ENCODE results near the gene FABP6.

FABP6 gene

GRCh38 chr5:160262151-160263074, 33.1 kb downstream of the FABP6 start:
- no peak for DNase-seq (ENCODE audit: low read depth)

DNA sequence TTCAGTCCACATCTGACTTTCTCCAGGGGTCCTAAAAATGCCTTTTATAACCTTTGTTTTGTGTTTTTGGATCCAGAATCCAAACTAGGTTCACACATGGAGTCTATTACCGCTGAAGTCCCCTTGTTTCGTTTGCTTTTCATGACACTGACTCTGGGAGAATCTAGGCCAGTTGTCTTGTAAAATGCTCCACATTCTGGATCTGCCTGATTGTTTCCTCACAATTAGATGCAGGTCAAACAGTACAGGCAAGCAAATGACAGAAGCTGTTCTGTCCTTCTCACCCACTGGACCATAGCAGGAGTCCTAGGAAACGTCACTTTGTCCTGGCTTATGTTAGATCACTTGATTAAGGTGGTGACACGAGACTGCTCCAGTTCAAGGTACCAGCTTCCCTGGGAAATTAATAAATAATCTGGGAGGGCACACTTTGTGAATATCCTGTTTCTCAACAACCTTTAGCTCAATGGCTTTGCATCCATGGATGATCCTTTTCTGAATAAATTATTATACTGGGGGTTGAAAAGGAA, 34.1 kb downstream of the FABP6 start:
- no peak for DNase-seq (ENCODE audit: low read depth)

- no peak for DNase-seq (ENCODE audit: low read depth)
Measured at GRCh38 chr5:160266044-160266443, 36.7 kb downstream of the FABP6 start.

DNA sequence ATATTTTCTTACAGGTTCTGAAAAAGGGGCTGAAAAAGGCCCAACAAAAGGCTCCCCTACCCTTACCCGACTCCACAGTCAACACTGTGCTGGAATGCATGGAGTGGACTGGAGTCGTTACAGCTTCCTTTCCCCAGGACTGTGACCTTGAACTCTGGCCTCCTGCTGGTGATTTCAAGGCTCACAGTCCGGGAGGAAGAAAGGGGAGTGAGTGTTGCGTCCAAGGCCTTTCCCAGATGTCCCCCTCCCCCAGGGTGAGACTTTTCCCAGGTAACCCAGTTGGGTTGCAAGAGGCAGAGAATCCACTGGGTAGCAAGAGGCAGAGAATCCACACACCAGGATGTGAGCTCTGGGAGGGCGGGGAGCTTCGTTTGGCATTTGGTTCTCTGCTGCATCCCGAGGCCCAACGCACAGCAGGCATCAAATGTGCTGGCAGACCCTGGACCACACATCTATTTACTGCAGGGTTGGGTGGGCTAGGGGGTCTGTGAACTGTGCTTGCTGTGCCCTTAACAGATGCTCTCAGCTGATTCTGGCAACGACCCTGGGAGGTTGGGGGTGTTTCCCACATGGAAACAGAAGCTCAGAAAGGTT, 37.5 kb downstream of the FABP6 start:
- no peak for DNase-seq (ENCODE audit: low read depth)

GRCh38 chr5:160268121-160268520, 38.8 kb downstream of the FABP6 start:
- DNase-seq (ENCODE audit: low read depth), result no peak

GRCh38 chr5:160269017-160269416, 39.7 kb downstream of the FABP6 start:
- no peak for DNase-seq (ENCODE audit: low read depth)

GRCh38 chr5:160270704-160271103, 41.4 kb downstream of the FABP6 start:
- DNase-seq (ENCODE audit: low read depth), result no peak

DNA sequence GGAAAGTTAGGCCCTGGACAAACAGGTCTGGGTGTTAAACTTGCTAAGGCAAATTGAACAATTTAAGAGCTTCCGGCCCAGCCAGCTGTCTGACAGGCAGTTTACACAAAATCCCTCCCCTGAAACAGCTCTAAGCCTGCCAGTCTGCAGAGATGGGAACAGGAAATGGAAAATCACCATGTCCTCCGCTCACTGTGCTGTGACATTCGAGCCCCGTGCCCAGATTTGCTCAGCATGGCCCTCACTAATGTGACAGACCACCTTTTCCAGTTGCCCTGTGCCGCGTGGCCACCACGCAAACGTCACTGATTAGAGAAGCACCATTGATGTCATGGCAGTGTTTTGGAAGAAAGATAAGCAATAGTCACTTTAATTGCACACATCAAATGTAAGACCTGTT, 42.1 kb downstream of the FABP6 start:
- DNase-seq (ENCODE audit: low read depth), result no peak

DNA sequence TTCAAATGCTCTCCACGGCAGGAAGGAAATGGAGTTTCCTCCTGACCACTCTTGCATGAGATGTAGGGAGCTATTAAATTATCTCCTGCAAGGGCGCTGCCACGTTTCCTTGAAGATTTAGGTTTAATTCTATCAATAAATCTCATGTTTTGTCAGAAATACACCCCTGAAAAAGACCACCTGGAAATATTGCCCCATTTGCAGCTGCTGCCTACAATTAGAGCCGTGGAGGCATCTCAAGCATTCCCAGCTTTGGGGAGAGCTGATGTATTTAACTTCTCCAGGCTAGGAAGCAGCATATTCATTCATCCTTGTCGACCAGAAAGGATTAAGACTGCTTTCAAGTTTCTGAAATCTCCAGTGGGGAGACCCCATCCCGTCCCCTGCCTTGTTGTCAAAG, 42.5 kb downstream of the FABP6 start:
- no peak for DNase-seq (ENCODE audit: low read depth)

GRCh38 chr5:160272264-160272663, 43.0 kb downstream of the FABP6 start:
- no peak for DNase-seq (ENCODE audit: low read depth)

DNA sequence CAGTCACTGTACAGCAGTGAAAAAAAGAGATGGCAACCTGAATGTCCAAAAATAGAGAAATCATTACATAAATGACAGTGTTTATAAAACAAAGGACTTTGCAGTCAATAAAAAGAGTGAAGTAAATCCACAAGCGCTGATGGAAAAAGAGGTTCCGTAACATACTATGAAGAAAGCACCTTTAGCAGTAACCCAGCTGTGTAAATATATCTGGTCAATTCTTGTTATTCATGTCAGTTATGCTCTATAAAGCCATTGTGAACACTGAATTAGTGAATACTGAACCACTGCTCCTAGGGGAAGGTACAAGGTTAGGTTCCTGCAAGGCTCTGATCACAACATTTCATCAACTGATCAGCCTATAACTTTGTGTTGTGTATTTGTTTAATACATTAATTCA, 43.6 kb downstream of the FABP6 start:
- DNase-seq (ENCODE audit: low read depth), result no peak

DNA sequence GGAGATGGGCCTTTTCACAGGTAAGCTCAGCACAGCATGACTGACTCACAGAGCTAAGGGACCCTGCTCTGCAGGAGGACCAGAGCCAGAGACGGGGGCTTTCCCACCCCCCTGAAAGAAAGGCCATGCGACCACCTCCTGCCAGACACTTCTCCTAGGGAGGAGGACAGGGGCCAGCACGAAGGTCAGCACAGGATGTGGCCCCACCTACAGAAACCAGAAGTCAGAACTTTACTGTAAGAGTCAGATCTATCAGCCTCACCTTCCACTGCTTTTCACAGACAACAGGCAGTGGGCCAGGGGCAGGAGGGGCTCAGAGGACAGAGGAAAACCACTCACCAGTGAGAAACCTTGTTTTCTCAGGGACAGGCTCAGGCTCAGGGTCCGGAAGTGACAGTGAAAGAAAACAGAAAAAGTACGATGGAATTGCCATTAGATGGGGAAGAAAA, 45.2 kb downstream of the FABP6 start:
- no peak for DNase-seq (ENCODE audit: low read depth)

DNA sequence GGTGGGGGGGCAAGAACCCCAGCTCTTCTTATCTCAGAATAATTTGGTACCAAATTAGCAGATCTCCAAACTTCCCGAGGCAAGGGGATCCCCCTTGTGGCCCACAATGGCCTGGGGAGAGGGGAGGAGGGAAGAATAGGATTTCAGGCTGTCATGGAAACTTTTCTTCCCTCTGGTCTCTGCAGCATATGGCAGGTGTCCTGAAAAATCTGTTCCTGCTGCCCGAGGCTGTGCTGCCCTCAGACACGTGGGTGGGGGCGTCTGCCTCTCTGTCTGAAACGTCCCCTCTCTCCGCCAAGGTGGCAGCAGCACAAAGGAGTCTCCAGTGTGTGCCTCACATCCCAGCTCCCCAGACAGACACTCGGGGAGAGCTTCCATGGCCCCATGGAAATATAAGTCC, 49.0 kb downstream of the FABP6 start:
- no peak for DNase-seq (ENCODE audit: low read depth)

DNA sequence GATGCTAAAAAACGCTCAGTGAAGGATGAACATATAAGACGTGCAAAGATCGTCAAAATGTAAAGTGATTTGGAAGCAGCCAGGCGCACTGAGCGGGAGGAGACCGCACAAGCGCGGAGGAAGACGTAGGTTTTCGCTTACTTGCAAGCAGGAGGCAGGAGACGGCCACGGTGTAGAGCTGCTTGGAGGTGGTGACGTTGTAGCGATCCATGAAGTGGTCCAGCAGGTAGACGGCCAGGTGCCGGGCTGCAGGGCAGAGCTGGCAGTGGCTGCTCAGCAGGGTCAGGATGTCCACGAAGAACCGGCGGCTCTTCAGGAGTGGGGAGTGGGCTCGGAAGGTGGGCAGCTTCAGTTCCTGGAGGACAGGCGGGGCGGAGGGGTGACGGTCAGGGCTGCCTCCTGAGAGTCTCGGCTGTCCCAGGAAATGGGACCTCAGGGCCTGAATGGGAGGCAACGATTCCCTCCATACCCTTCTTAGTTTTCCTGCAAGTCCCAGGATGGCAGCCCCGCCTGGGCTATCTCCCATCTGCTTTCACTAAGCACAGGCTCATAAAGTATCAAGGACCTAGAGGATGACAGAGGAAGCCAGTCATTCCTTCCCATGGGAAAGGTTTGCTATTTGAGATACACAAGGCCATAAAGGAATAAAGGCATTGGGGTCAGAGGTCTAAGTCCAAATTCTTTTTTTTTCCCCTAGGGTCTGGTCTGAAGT, 51.2 kb downstream of the FABP6 start:
- DNase-seq (ENCODE audit: low read depth), result no peak

DNA sequence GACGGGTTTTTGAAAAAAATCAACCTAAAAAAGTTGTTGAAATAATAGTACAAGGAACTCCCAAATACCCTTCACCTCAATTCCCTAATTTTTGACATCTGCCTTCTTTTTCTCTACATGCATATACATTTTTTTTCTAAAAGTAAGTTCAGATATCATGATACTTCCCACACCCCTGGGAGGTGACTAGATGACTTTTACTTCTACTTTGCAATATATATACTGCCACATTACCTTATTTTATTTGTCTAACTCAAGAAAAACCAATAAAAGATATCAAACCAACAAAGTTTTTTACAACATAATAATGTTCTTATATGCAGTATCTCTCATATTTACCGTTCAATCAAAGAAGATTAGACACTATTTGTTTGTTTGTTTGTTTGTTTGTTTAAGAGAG, 52.0 kb downstream of the FABP6 start:
- DNase-seq (ENCODE audit: low read depth), result no peak

GRCh38 chr5:160284291-160284873, 55.1 kb downstream of the FABP6 start:
- DNase-seq (ENCODE audit: low read depth), result no peak

GRCh38 chr5:160285316-160285715, 56.0 kb downstream of the FABP6 start:
- no peak for DNase-seq (ENCODE audit: low read depth)

DNA sequence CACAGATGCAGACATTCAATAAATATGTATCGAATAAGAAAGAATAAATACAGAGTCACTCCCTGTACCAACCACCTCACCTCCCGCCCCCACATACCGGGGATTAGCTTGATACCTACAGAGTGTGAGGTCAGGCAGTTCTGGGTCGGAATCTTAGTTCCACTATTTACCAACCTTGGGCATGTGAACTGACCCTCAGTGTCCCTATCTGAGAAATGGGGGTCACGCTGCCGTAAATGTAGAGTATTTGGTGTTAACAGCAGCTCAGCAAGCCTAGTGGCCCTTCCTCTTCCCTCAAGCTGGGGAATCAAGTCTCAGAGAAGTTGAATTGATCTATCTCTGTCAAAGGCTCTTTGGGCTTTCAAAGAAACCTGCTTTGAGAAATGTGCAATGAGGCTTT, 57.6 kb downstream of the FABP6 start:
- no peak for DNase-seq (ENCODE audit: low read depth)

- no peak for DNase-seq (ENCODE audit: low read depth)
Measured at GRCh38 chr5:160287378-160288051, 58.2 kb downstream of the FABP6 start.

Data from activated T-helper 1 cell treated with Interleukin-2 at 50 U/mL for 16 hours (primary cell).